ENCODE measurements around the gene CANT1.

GRCh38 chr17:79018370-79018695 lies 8.8 kb upstream of the CANT1 start:
- TF ChIP-seq POLR2AphosphoS5 (IDR thresholded peaks at IDR 0.05) = no peak
- TF ChIP-seq CTCF (IDR thresholded peaks at IDR 0.05) = no peak

Measured in esophagus muscularis mucosa (tissue), 3 donors.